Left lung (tissue), 10 donors: ENCODE results near the gene BRME1. TPM values are rescaled to one million over a fixed set of nuclear protein-coding genes. Genes with fewer than 3 reads are reported as not detected.

Source experiments
- ATAC-seq: fragments of 200-7000 bp; cut with Tn5 transposase; one replicate; pipeline ENCODE4 v1.9.1; 2020; ENCODE audit warnings: moderate library complexity
- DNase-seq, 4 donors: peaks; one replicate each; pipeline ENCODE4 v3.0.0-alpha.2; 2013 to 2020
- H3K27ac ChIP-seq, 2 donors: fragments of 200-600 bp; sonication (generic) in 1 of 2; one replicate each; pipeline versions ENCODE4 v1.5.0 to v1.8.0; 2020 to 2021
- H3K27me3 ChIP-seq, 2 donors: fragments of 200-600 bp; sonication (generic) in 1 of 2; one replicate each; pipeline versions ENCODE4 v1.5.0 to v1.8.0; 2020 to 2021
- H3K36me3 ChIP-seq, 2 donors: fragments of 200-600 bp; sonication (generic) in 1 of 2; one replicate each; pipeline versions ENCODE4 v1.5.0 to v1.8.0; 2020 to 2021
- H3K4me1 ChIP-seq, 2 donors: fragments of 200-600 bp; one replicate each; pipeline ENCODE4 v1.8.0; 2021
- H3K4me3 ChIP-seq, 2 donors: fragments of 200-600 bp; sonication (generic) in 1 of 2; one replicate each; pipeline versions ENCODE4 v1.5.0 to v1.8.0; 2020 to 2021; ENCODE audit warnings: mild to moderate bottlenecking in 1 of 2
- H3K9me3 ChIP-seq, 2 donors: fragments of 200-600 bp; sonication (generic) in 1 of 2; one replicate each; pipeline versions ENCODE4 v1.5.0 to v1.8.0; 2020 to 2021
- CTCF ChIP-seq, 2 donors: fragments of 200-600 bp; sonication (generic) in 1 of 2; IDR thresholded peaks; one replicate each; pipeline versions ENCODE4 v1.5.0 to v1.8.0; 2021; ENCODE audit warnings: antibody characterized with exemption in 2 of 2
- intact Hi-C, 2 donors: fragments of 100-400 bp; cut with DNase I; formaldehyde crosslinking; loops; one replicate each; pipeline versions ENCODE4 v1.11.2 to v1.14.2; 2022
- polyA plus RNA-seq, 6 donors: library from polyadenylated mRNA; unstranded; fragments of 120-200 nt; gene quantifications; one replicate each; pipeline ENCODE4 v1.2.1, GENCODE V29; 2013; ENCODE audit not compliant: insufficient read length in 6 of 6
- total RNA-seq, 2 donors: library from RNA; stranded (reverse); fragmentation: NEBNext Ultra II Directional; extraction: Animal tissue kit (Norgen Biotek cat#: 25700); gene quantifications; one replicate each; pipeline ENCODE4 v1.2.1, GENCODE V29; 2021
- donor health status: DM: no; HTN: yes; CAD: no.
- donor health status: DM: no; HTN: no; CAD: no.

BRME1 gene
- total and polyA plus RNA-seq, 8 donors = 3.7 to 7.8 (median 7.1) TPM

- H3K27me3 ChIP-seq = no peaks in the 10 kb centered on the region
- no peak overlapping the region for H3K27ac ChIP-seq
- no peak for TF ChIP-seq CTCF (IDR thresholded peaks at IDR 0.05)
- ATAC-seq (no peak), DNase-seq (no peak)
- peaks cover 0 to 9% of the 10 kb centered on the region in 2 donors for H3K4me1 ChIP-seq
- peaks cover 0 to 79% of the 10 kb centered on the region in 2 donors for H3K36me3 ChIP-seq
- H3K4me3 ChIP-seq = no peak overlapping the region
- no peaks in the 10 kb centered on the region for H3K9me3 ChIP-seq
- intact Hi-C loops = no loop called here
Observed at GRCh38 chr19:13913352-13913751, 7.4 kb upstream of the BRME1 start.

GRCh38 chr19:13909430-13909829, 3.5 kb upstream of the BRME1 start:
- peaks cover 3 to 26% of the 10 kb centered on the region in 2 donors for H3K4me1 ChIP-seq
- intact Hi-C loops = no loop called here
- no peak overlapping the region for H3K27ac ChIP-seq
- no peaks in the 10 kb centered on the region for H3K27me3 ChIP-seq
- peaks cover 0 to 44% of the 10 kb centered on the region in 2 donors for H3K36me3 ChIP-seq
- no peaks in the 10 kb centered on the region for H3K9me3 ChIP-seq
- no peak overlapping the region for H3K4me3 ChIP-seq
- no peak for DNase-seq
- ATAC-seq = no peak
- no peak for TF ChIP-seq CTCF (IDR thresholded peaks at IDR 0.05)

GRCh38 chr19:13908674-13909073, 2.8 kb upstream of the BRME1 start:
- ATAC-seq (no peak), DNase-seq (no peak)
- no peaks in the 10 kb centered on the region for H3K9me3 ChIP-seq
- H3K4me3 ChIP-seq = no peak overlapping the region
- no peaks in the 10 kb centered on the region for H3K27me3 ChIP-seq
- intact Hi-C loops = no loop called here
- H3K27ac ChIP-seq = no peak overlapping the region
- peaks cover 0 to 37% of the 10 kb centered on the region in 2 donors for H3K36me3 ChIP-seq
- H3K4me1 ChIP-seq = peaks cover 3 to 26% of the 10 kb centered on the region in 2 donors
- no peak for TF ChIP-seq CTCF (IDR thresholded peaks at IDR 0.05)

- Histone ChIP-seq H3K27ac (peak overlapping the region in 1 of 2 donors; percentile 83), H3K9me3 (no peaks in the 10 kb centered on the region), H3K27me3 (no peaks in the 10 kb centered on the region), H3K36me3 (peaks cover 0 to 19% of the 10 kb centered on the region in 2 donors), H3K4me3 (peak overlapping the region; percentile 81 to 85), H3K4me1 (peaks cover 3 to 26% of the 10 kb centered on the region in 2 donors)
- intact Hi-C loops = no loop called here
- ATAC-seq (no peak), DNase-seq (no peak)
- TF ChIP-seq CTCF (IDR thresholded peaks at IDR 0.05) = no peak
Observed at GRCh38 chr19:13906910-13907309, 993 bp upstream of the BRME1 start.

- Histone ChIP-seq H3K27me3 (no peaks in the 10 kb centered on the region), H3K4me1 (peaks cover 3 to 26% of the 10 kb centered on the region in 2 donors), H3K27ac (peak overlapping the region in 1 of 2 donors; percentile 83), H3K4me3 (peak overlapping the region; percentile 81 to 85), H3K9me3 (no peaks in the 10 kb centered on the region), H3K36me3 (peaks cover 0 to 15% of the 10 kb centered on the region in 2 donors)
- intact Hi-C loops = no loop called here
- no peak for TF ChIP-seq CTCF (IDR thresholded peaks at IDR 0.05)
- ATAC-seq (peak; percentile 86), DNase-seq (peak in 3 of 4 donors; percentile 16 to 84 (median 52))
Observed at GRCh38 chr19:13906521-13906904, 596 bp upstream of the BRME1 start.
